Peyer's patch (tissue), 4 donors: Measurements from ENCODE around the gene MAGI2. TPM values are rescaled to one million over a fixed set of nuclear protein-coding genes. Genes with fewer than 3 reads are reported as not detected.
A peak's percentile ranks its signal among the peaks of the same experiment; 100 is the strongest.

Experiments used
- DNase-seq, 3 donors: peaks; one replicate each; pipeline ENCODE4 v3.0.0-alpha.2; 2017 to 2019
- H3K27ac ChIP-seq, 4 donors: fragments of 200-600 bp; sonication (generic); one replicate each; pipeline ENCODE4 v1.5.1; 2016 to 2019
- H3K27me3 ChIP-seq, 2 donors: fragments of 200-600 bp; sonication (generic); one replicate each; pipeline ENCODE4 v1.5.1; 2019
- H3K36me3 ChIP-seq, 3 donors: fragments of 200-600 bp; sonication (generic); one replicate each; pipeline ENCODE4 v1.5.1; 2016 to 2019
- H3K4me1 ChIP-seq, 4 donors: fragments of 200-600 bp; sonication (generic); one replicate each; pipeline ENCODE4 v1.5.1; 2016 to 2019
- H3K4me3 ChIP-seq, 4 donors: fragments of 200-600 bp; sonication (generic); 1 replicate in 3 of 4; 2 replicates in 1 of 4; pipeline ENCODE4 v1.5.1; 2016 to 2019; ENCODE audit warnings: mild to moderate bottlenecking in 1 of 4
- H3K9me3 ChIP-seq, 4 donors: fragments of 200-600 bp; sonication (generic); one replicate each; pipeline ENCODE4 v1.5.1; 2016 to 2019; ENCODE audit warnings: mild to moderate bottlenecking in 1 of 4
- CTCF ChIP-seq, 6 experiments: fragments of 450-650 bp in 4 of 6; fragments of 200-600 bp in 2 of 6; sonication (generic) in 1 of 6; IDR thresholded peaks; one replicate each; pipeline ENCODE4 v1.5.1; 2017 to 2019; ENCODE audit warnings: antibody characterized with exemption in 6 of 6, mild to moderate bottlenecking in 3 of 6, moderate library complexity in 1 of 6
- POLR2A ChIP-seq, 2 donors: fragments of 450-650 bp; IDR thresholded peaks; one replicate each; pipeline ENCODE4 v1.5.1; 2017; ENCODE audit warnings: antibody characterized with exemption in 2 of 2, mild to moderate bottlenecking in 2 of 2, moderate library complexity in 2 of 2
- total RNA-seq, 4 donors: library from RNA; depleted of rRNA; stranded (reverse); fragments of >200 nt; gene quantifications; one replicate each; pipeline ENCODE4 v1.1.0, GENCODE V29; 2016

The MAGI2 gene
- total RNA-seq, 4 donors from 2014 or later, result 1.6 to 12.4 (median 2.8) TPM

- Histone ChIP-seq H3K9me3 (no peaks in the 10 kb centered on the region), H3K27ac (peak overlapping the region; percentile 82 to 96 (median 92)), H3K4me3 (peak overlapping the region; percentile 55 to 65 (median 61)), H3K27me3 (no peaks in the 10 kb centered on the region), H3K4me1 (peaks cover 5 to 14% (median 7%) of the 10 kb centered on the region in 4 donors), H3K36me3 (no peaks in the 10 kb centered on the region)
- peak in 2 of 3 donors; percentile 41 to 72 for DNase-seq
- TF ChIP-seq CTCF (IDR thresholded peaks at IDR 0.05) (peak; percentile 52 to 83 (median 72)), POLR2A (IDR thresholded peaks at IDR 0.05) (no peak)
Observed at GRCh38 chr7:78020136-78020873, 1433.2 kb downstream of the MAGI2 start.

GRCh38 chr7:78019447-78020135, 1433.9 kb downstream of the MAGI2 start:
- Histone ChIP-seq H3K4me1 (peaks cover 5 to 14% (median 7%) of the 10 kb centered on the region in 4 donors), H3K27me3 (no peaks in the 10 kb centered on the region), H3K27ac (peak overlapping the region; percentile 82 to 96 (median 92)), H3K9me3 (no peaks in the 10 kb centered on the region), H3K4me3 (peak overlapping the region; percentile 55 to 65 (median 61)), H3K36me3 (no peaks in the 10 kb centered on the region)
- peak in 3 of 6 experiments; percentile 11 to 26 (median 20) for TF ChIP-seq CTCF (IDR thresholded peaks at IDR 0.05)
- TF ChIP-seq POLR2A (IDR thresholded peaks at IDR 0.05), result peak; percentile 53 to 73
- peak; percentile 76 to 95 (median 91) for DNase-seq

GRCh38 chr7:78018641-78019446, 1434.6 kb downstream of the MAGI2 start:
- Histone ChIP-seq H3K9me3 (no peaks in the 10 kb centered on the region), H3K27ac (peak overlapping the region; percentile 46 to 90 (median 76)), H3K4me1 (peaks cover 5 to 14% (median 7%) of the 10 kb centered on the region in 4 donors), H3K36me3 (no peaks in the 10 kb centered on the region), H3K27me3 (no peaks in the 10 kb centered on the region), H3K4me3 (peak overlapping the region; percentile 38 to 65 (median 58))
- peak; percentile 16 to 61 (median 53) for DNase-seq
- TF ChIP-seq CTCF (IDR thresholded peaks at IDR 0.05), result no peak
- no peak for TF ChIP-seq POLR2A (IDR thresholded peaks at IDR 0.05)

GRCh38 chr7:78017591-78018100, 1435.8 kb downstream of the MAGI2 start:
- no peak for DNase-seq
- Histone ChIP-seq H3K4me3 (peak overlapping the region in 2 of 4 donors; percentile 4 to 9), H3K27ac (no peak overlapping the region), H3K4me1 (peaks cover 5 to 14% (median 7%) of the 10 kb centered on the region in 4 donors), H3K27me3 (no peaks in the 10 kb centered on the region), H3K9me3 (no peaks in the 10 kb centered on the region), H3K36me3 (no peaks in the 10 kb centered on the region)
- TF ChIP-seq POLR2A (IDR thresholded peaks at IDR 0.05), result no peak

- no peak for DNase-seq
- TF ChIP-seq POLR2A (IDR thresholded peaks at IDR 0.05) (no peak), CTCF (IDR thresholded peaks at IDR 0.05) (no peak)
Observed at GRCh38 chr7:78015574-78016260, 1437.8 kb downstream of the MAGI2 start.

More at GRCh38 chr7:78015574-78016260, 1437.8 kb downstream of the MAGI2 start:
- Histone ChIP-seq H3K36me3 (no peaks in the 10 kb centered on the region), H3K27me3 (no peaks in the 10 kb centered on the region), H3K4me3 (no peak overlapping the region), H3K27ac (no peak overlapping the region), H3K4me1 (peaks cover 5 to 14% (median 7%) of the 10 kb centered on the region in 4 donors), H3K9me3 (no peaks in the 10 kb centered on the region)
